Sciatic nerve (tissue), 2 donors: ENCODE measurements around the gene GTF2B. TPM values are rescaled to one million over a fixed set of nuclear protein-coding genes. Genes with fewer than 3 reads are reported as not detected.
"Not testable (repeated sequence)": the region's sequence is repeated elsewhere in the genome, so short reads cannot be mapped to it uniquely, and the experiment has no call there.

Experiments
- ATAC-seq: fragments of 200-7000 bp; cut with Tn5 transposase; one replicate; pipeline ENCODE4 v1.9.1; 2020; ENCODE audit warnings: mild to moderate bottlenecking, moderate library complexity
- DNase-seq: peaks from one replicate; pipeline ENCODE4 v3.0.0-alpha.2; 2020; ENCODE audit warnings: low spot score
- intact Hi-C: fragments of 100-400 bp; cut with DNase I; formaldehyde crosslinking; loops from one replicate; pipeline ENCODE4 v1.14.2; 2022
- total RNA-seq: library from RNA; stranded (reverse); fragmentation: NEBNext Ultra II Directional; extraction: Animal tissue kit (Norgen Biotek cat#: 25700); gene quantifications from one replicate; pipeline ENCODE4 v1.2.1, GENCODE V29; 2021
- donor health status: DM: no; HTN: no; CAD: no.
- donor health status: DM: no; HTN: no; CAD: no.

The GTF2B gene
- total RNA-seq, 1 donor from 2014 or later: 21.8 TPM

DNA sequence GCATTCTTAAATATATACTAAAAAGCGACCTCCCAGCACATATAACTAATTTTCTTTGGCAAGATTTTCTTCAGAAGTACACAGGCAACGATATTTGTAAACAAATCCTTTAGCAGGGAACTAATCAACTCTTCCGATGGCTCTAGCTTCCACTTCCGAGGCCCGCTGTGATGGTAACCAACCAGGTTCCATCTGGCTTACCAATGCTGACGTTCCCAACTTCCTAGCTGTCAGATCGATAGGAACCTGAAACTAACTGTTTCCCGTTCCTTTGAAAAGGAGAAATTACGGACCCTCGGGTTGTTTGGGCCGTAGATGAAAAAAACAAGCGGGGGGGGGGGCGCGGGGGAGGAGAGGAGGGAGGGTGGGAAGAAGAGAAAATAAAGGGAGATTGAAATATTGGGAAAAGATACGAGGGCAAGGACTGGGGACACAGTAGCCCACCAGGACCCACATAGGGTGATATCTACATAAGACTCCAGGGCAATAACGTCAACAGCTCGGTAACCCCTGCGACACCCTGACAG lies 513 bp downstream of the GTF2B start:
- intact Hi-C loops: no loop called here
- peak; percentile 38 for ATAC-seq
- no peak for DNase-seq

DNA sequence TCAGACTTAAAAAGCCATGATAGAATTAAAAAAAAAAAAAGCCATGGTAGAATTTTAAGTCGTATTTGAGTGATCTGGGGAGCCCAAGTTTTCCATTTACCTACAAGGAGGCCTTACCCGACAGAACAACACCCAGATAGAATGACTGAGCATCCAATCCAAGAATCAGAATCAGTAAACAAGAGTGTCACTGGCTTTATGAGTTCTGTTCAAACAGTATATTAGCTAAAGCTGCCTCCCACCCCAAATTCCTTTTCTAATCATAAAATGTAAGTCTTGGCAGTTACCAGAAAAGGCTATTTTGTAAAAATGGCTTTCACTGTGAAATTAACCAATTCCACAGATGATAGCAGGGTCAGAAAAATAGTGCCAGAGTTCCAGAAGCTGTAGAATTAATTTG lies 1.2 kb downstream of the GTF2B start:
- intact Hi-C loops: no loop called here
- no peak for ATAC-seq
- no peak for DNase-seq

DNA sequence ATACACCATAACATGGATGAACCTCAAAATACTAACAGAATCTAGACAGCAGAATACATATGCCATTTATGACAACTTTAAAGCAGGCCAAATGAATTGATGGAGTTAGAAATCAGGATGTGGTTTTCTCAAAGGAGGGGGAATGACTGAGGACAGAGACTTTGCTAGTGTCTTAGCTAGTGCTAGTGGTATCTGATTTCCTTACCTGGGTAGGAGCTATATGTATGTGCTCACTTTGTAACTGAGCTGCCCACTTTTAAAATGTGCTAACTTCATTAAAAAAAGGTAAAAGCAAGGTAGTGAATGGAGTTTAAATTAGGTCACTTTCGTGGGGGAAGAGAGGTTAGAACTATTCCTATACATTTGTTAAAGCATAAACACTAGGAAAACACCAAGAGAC lies 2.6 kb downstream of the GTF2B start:
- DNase-seq (no peak), ATAC-seq (no peak)
- intact Hi-C loops: no loop called here

DNA sequence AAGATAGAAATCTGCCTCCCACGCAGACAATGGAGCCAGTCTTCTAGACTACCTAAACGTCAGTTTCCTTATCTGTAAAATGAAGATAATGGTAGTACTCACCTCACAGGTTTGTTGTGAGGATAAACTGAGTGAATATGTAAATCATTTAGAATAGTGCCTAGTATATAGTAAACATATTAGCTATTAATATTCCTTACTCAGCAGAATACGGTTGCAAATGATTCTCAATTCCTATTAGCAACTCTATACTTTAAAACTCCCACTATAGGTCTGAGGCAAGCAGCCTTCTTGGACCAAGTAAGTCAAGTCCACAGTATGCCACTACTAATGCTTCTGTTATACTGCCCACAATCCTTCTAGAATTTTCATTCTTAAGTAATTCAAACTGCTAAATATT lies 5.4 kb downstream of the GTF2B start:
- intact Hi-C loops: no loop called here
- no peak for DNase-seq
- no peak for ATAC-seq

DNA sequence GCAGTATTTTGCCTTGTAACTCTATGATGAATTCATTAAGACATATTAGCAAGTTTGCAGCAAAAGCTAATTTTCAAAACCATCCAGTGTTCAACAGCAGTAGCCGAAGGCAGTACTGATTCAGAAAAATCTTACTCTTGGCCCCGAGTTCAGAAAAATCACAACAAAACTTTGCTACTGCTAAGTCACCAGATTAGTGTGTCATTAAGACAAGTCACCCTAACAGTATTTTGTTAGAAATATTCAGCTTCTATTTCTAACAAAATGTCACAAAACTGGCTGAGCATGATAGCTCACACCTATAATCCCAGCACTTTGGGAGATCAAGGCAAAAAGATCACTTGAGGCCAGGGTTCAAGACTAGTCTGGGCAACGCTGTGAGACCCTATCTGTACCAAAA lies 8.2 kb downstream of the GTF2B start:
- no peak for ATAC-seq
- DNase-seq: no peak
- intact Hi-C loops: no loop called here

DNA sequence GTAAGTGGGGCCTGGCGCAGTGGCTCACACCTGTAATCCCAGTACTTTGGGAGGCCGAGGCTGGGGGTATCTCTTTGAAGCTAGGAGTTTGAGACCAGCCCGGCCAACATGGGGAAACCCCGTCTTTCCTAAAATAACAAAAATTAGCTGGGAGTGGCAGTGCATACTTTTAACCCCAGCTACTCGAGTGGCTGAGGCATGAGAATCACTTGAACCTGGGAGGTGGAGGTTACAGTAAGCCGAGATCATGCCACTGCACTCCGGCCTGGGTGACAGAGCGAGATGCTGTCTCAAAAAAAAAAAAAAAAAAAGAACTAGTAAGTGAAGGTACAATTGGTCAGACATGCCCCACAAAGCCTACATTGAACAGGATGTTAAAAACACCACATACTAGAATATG lies 10.7 kb downstream of the GTF2B start:
- DNase-seq: not testable (repeated sequence)

DNA sequence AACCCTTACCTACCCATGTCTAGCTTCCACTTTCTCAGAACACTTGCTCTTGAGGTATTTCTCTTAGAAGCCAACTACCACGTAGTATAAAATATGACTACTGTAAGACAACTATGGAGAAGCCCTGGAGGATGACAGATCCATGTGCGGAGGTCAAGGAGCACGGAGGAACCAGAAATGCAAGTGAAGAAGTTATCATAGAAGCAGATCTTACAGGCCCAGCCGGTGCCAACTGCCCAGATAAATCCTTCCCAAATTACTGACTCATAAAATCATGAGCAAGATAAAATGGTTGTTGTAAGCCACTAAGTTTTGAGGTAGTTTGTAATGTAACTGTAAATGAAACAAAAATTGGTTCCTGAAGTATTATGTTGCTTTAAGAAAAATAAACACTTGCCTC lies 12.6 kb downstream of the GTF2B start:
- intact Hi-C loops: no loop called here
- DNase-seq (no peak), ATAC-seq (no peak)

More for the DNA sequence above, 10.7 kb downstream of the GTF2B start:
- ATAC-seq, intact Hi-C loops: not testable (repeated sequence)

DNA sequence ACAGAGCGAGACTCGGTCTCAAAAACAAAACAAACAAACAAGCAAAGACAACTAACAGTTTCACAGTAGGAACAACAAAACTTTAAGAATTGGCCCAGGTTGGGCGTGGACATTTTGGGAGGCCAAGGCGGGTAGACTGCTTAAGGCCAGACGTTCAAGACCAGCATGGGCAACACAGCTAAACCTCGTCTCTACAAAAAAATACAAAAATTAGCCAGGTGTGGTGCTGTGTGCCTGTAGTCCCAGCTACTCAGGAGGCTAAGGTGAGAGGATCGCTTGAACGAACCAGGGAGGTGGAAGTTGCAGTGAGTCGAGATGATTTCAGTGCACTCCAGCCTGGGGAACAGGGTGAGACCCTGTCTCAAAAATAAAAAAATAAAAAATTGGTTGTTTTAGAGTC lies 13.5 kb downstream of the GTF2B start:
- no peak for DNase-seq
- ATAC-seq: no peak
- intact Hi-C loops: no loop called here

DNA sequence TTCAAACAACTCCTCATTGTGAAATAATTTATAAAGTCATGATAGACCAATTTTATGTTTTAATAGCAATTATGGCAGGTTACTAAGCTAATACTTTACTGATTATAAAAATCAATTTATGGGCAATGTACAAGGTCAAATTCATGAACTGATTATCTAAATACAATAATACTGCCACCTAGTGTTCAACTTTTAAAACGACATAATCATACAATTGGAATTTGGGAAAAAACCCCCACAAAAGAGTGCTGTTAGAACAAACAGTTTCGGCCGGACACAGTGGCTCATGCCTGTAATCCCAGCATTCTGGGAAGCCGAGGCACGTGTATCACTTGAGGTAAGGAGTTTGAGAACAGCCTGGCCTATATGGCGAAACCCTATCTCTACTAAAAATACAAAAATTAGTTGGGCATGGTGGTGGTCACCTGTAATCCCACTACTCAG lies 14.0 kb downstream of the GTF2B start:
- ATAC-seq: peak; percentile 26
- intact Hi-C loops: no loop called here

DNA sequence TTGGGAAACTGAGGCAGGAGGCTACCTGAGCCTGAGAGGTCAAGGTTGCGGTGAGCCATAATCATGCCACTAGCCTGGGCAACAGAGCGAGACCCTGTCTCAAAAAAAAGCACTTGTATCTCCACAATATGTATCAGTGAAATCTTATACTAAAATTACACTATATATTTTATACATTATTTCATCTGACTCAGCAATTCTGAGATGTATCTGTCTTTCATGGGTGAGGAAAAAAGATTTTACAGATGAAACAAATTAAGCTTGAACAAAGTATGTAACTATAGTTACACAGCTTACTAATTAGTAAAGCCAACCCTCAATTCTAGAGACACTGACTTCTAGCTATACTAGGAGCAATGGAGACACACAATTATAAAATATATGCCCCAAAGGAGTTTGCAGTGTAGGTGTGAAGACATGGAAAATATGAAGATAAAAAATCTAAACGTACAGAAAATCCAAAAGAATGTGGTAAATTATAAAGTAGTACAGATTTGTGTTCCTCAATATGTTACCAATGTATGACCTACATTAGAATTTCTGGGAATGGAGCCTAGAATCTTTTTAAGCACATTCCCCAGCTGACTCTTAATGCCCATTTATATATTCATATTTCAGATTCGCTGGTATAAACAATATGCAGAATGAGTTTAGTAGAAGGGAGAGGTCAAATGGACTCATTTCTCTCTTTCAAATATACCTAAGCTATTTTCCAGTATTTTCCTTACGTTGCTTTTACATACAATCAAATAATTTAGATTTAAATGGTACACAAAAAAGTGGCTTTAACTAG lies 14.6 kb downstream of the GTF2B start:
- DNase-seq (no peak), ATAC-seq (no peak)
- intact Hi-C loops: no loop called here

More for the DNA sequence above, 14.0 kb downstream of the GTF2B start:
- DNase-seq: no peak

DNA sequence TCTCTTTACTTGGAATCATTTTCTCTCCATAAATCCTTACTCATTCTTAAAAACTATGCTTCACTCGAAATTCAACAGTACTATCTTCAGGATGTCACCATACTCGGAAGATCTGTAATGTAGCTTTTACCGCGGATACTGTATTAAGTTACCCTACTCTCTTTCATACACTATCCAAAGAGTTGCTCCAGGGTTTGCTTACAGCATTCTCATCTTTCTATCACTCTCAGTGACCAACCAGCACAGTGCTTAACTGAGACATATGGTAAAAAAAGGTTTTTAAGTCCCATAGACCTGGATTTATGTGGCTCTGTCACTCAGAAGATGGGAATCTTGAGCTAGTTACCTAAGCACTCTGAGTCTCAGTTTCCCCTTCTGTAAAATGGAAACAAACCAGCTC lies 15.8 kb downstream of the GTF2B start:
- intact Hi-C loops: no loop called here
- ATAC-seq (no peak), DNase-seq (no peak)

DNA sequence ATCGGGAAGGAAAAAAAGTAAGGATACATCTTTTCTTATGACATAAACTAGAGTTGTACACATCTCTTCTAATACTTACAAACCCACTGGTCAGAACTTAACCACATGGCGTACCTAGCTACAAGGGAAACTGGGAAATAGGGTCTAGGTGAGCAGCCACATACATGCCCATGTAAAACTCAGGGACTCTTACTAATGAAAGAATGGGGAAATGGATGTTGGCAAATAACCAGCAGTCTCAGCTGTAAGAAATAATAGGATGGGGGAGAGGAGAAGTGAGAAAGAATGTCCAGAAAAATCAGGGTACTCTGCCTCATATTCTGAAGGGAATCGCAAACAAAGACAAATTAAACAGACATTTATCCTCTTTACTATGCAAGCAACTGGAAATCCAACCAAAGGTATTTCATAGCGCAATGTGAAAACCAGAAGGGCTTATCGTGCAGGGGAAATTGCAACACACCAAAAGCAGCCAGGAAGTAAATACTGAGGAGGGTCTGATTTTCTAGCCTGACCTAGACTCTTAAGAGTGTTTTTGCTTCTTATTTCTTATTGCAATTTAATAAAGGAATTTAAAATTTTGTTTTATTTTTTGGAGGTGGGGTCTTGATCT lies 17.5 kb downstream of the GTF2B start:
- DNase-seq (no peak), ATAC-seq (no peak)
- intact Hi-C loops: no loop called here

DNA sequence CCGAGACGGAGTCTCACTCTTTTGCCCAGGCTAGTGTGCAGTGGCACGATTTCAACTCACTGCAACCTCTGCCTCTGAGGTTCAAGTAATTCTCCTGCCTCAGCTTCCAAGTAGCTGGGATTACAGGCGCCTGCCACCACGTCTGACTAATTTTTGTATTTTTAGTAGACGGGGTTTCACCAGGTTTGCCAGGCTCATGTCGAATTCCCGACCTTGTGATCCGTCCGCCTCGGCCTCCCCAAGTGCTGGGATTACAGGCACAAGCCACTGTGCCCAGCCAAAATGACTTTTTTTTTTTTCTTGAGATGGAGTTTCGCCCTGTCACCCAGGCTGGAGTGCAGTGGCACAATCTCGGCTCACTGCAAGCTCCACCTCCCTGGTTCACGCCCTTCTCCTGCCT lies 21.7 kb downstream of the GTF2B start:
- intact Hi-C loops, ATAC-seq, DNase-seq: not testable (repeated sequence)

DNA sequence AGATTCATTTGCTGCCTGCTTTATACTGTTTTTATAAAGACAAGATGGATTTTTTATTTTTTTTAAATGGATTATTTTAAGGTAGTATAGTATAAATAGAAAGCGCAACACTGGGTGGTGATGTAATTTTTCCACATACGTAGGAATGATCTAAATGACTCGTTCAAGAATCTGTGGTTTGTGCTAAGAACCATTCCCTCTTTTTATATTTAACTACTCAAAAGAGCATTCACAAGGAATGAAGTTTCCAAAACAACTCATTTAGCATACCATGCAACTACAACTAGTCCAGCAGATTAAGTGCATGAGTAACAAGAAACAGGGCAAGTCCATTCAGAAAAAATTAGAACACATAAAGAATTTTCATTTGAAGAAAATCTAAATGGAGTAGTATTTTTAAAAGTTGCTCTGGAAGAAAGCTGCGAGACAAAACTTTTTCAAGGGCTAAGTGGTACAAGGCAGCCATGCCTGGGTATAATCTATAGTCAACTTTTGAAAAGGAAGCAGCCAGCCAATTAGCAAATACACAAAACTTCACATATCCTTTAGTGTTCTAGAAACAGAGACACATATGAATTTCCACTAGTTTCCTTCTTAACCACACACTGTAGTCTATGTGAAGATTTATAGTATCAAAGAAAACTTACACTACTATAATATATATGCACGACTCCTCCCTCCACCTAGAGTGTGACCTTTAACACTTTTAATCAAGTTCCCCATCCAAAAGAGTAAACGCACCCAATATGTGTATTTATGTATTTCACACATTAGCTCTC lies 23.4 kb downstream of the GTF2B start:
- intact Hi-C loops: no loop called here
- DNase-seq (no peak), ATAC-seq (no peak)

DNA sequence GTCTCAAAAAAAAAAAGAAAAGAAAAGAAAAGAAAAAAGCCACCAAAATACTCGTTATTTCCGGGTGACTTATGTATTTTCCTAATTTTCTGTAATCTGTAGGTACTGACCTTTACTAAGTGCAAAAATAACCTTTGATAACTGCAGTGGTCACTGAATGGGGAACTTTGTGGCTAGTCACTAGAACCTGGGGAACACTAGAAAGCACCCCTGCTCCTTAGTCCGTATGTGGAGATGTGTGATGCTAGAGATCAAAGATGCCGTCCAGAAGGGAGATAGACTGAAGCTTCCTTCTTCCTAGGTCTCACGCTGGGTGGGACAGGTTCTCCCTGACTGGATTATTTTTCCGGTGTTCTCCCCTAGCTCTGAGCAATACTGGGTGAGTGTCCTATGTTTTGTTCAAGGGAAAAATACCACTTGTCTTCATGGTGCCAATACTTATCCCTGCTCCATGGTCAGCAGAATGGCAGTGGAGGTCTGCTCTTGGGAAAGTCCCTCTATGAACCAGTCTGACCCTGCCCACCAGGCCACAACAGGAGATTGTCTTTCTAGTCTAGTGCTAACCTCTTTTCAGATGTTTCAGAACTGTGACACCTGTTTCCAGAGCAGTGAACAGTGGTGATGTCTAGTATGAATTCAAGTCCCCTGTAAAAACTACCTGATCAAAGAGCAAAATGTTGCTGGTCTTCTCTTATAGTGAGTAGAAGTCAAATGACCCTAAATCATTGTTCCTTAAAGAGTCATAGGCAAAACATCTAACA lies 39.9 kb downstream of the GTF2B start:
- ATAC-seq (no peak), DNase-seq (no peak)
- intact Hi-C loops: loop anchor here (5.0 kb wide), 1 partner anchor 1439 kb away; no protein-coding TSS in a partner anchor

DNA sequence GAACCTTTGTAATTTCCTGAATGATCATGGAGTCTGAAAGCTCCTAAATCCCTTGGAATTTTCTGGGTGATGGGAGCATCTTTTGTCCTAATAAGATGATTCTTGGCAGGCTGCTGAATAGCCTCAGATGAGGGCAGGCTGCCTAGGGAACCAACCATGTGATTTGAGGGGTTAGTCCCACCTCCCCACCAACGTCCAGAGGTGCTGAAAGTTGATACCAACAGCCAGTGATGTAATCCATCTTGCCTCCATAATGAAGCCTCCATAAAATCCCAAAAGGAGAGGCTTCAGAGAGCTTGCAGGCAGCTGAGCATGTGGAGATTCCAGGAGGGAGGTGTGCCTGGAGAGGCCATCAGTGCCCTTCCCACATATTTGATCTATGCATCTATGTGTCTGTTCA lies 43.7 kb downstream of the GTF2B start:
- no peak for ATAC-seq
- DNase-seq: no peak
- intact Hi-C loops: no loop called here

DNA sequence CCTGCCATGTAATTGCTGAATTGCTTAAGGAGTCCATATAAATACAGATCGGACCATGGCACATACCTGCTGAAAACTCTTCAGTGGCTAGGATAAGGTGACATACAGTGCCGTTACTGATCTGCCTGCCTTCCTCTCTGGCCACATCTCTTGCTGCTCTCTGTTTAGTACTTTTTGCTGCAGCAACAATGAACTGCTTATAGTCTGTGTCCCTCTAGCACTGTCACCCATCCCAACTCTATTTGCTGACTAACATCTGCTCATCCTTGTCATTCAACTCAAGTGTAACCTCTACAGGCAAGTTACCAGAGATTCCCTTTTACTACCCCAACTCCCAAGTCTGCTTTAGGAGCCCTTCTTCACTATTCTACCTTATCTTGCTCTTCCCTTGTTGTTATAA lies 65.6 kb downstream of the GTF2B start:
- ATAC-seq: no peak
- intact Hi-C loops: no loop called here

DNA sequence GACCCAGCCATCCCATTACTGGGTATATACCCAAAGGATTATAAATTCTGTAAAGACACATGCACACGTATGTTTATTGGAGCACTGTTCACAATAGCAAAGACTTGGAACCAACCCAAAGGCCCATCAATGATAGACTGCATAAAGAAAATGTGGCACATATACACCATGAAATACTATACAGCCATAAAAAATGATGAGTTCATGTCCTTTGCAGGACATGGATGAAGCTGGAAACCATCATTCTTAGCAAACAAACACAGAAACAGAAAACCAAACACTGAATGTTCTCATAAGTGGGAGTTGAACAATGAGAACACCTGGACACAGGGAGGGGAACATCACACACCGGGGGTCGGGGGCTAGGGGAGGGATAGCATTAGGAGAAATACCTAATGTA lies 71.7 kb downstream of the GTF2B start:
- ATAC-seq, DNase-seq, intact Hi-C loops: not testable (repeated sequence)

More for the DNA sequence above, 65.6 kb downstream of the GTF2B start:
- no peak for DNase-seq

DNA sequence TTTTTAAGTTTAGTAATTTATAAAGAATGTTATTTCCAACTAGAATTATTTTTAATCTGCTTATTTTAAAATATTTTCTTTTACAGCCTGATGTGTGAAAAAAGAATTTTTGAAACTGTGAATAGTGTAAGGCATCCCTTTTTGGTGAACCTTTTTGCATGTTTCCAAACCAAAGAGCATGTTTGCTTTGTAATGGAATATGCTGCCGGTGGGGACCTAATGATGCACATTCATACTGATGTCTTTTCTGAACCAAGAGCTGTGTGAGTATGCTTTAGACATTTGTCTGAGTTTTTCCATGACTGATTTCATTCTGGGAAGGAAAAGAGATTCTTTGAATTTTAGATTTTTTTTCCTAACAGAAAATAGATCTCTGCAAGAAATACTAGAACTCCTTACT lies 77.9 kb downstream of the GTF2B start:
- ATAC-seq (no peak), DNase-seq (no peak)
- intact Hi-C loops: no loop called here
